Body of pancreas (tissue), 4 donors: Measurements from ENCODE around the gene NUP155.

Experiments used
- CTCF ChIP-seq, 7 experiments: fragments of 450-650 bp in 4 of 7; fragments of 200-600 bp in 3 of 7; sonication (generic) in 3 of 7; IDR thresholded peaks; one replicate each; pipeline ENCODE4 v1.5.1; 2016 to 2019; ENCODE audit warnings: antibody characterized with exemption in 7 of 7
- POLR2A ChIP-seq, 3 donors: fragments of 450-650 bp; IDR thresholded peaks; one replicate each; pipeline ENCODE4 v1.6.1; 2016; ENCODE audit warnings: antibody characterized with exemption in 3 of 3, mild to moderate bottlenecking in 2 of 3

GRCh38 chr5:37316027-37316426, 54.9 kb downstream of the NUP155 start:
- TF ChIP-seq CTCF (IDR thresholded peaks at IDR 0.05), result no peak
- TF ChIP-seq POLR2A (IDR thresholded peaks at IDR 0.05), result no peak
